Endometrium (tissue), 2 donors: Measurements from ENCODE around the gene EHD2.
"Not testable (repeated sequence)": the region's sequence is repeated elsewhere in the genome, so short reads cannot be mapped to it uniquely, and the experiment has no call there.

Source experiments
- FAIRE-seq: peaks from 2 replicates; lab custom pipeline; 2012; peaks lifted over from hg19 to GRCh38; lab: Jason Lieb, UNC
- donor health status: control.
- donor health status: control.

EHD2 gene

GRCh38 chr19:47716270-47716937 is 3.2 kb downstream of the EHD2 start:
- no peak for FAIRE-seq

- FAIRE-seq, result not testable (repeated sequence)
These were observed 5.3 kb downstream of the EHD2 start for GRCh38 chr19:47718415-47719046.

- FAIRE-seq, result no peak
These were observed 6.0 kb downstream of the EHD2 start for GRCh38 chr19:47719047-47719859.

- FAIRE-seq, result no peak
These were observed 7.6 kb downstream of the EHD2 start for GRCh38 chr19:47720669-47721422.

- FAIRE-seq, result peak; percentile 21
These were observed 10.3 kb downstream of the EHD2 start for GRCh38 chr19:47723581-47723940.

GRCh38 chr19:47725759-47726401 is 12.7 kb downstream of the EHD2 start:
- no peak for FAIRE-seq

GRCh38 chr19:47726467-47726866 is 13.2 kb downstream of the EHD2 start:
- FAIRE-seq, result no peak

- FAIRE-seq, result not testable (repeated sequence)
These were observed 15.1 kb downstream of the EHD2 start for GRCh38 chr19:47728295-47728694.

- FAIRE-seq, result no peak
These were observed 16.2 kb downstream of the EHD2 start for GRCh38 chr19:47729468-47729798.

GRCh38 chr19:47729799-47730520 is 16.7 kb downstream of the EHD2 start:
- no peak for FAIRE-seq

- FAIRE-seq, result no peak
These were observed 17.3 kb downstream of the EHD2 start for GRCh38 chr19:47730521-47730889.

GRCh38 chr19:47730910-47731309 is 17.7 kb downstream of the EHD2 start:
- FAIRE-seq, result no peak

- FAIRE-seq, result no peak
These were observed 21.9 kb downstream of the EHD2 start for GRCh38 chr19:47735131-47735530.

- FAIRE-seq, result no peak
These were observed 27.8 kb downstream of the EHD2 start for GRCh38 chr19:47740866-47741519.

- no peak for FAIRE-seq
These were observed 28.4 kb downstream of the EHD2 start for GRCh38 chr19:47741544-47742140.

- FAIRE-seq, result no peak
These were observed 29.4 kb downstream of the EHD2 start for GRCh38 chr19:47742634-47743033.

- FAIRE-seq, result peak; percentile 88
These were observed 32.0 kb downstream of the EHD2 start, which contains the start of gene NOP53 for GRCh38 chr19:47745010-47745901. TSS of gene NOP53 (plus strand) at chr19:47745546. CDS start at chr19:47745560, 14 bp downstream.

GRCh38 chr19:47746129-47746528 is 32.9 kb downstream of the EHD2 start:
- FAIRE-seq, result not testable (repeated sequence)

- no peak for FAIRE-seq
These were observed 36.1 kb downstream of the EHD2 start for GRCh38 chr19:47749326-47749725.
